GM13976 (cell line): Measurements from ENCODE around the gene SSTR5.

Experiments
- DNase-seq: peaks from one replicate; pipeline ENCODE4 v3.0.0; 2012; ENCODE audit warnings: low spot score
- CTCF ChIP-seq: IDR thresholded peaks from 2 replicates; pipeline ENCODE4 v1.5.1; 2012; ENCODE audit warnings: borderline replicate concordance, mild to moderate bottlenecking; ENCODE audit not compliant: insufficient read depth; ENCODE audit errors: extremely low read depth, missing control alignments, control extremely low read depth
- in situ Hi-C: fragments of 300-500 bp; cut with MboI; formaldehyde crosslinking; loops from one replicate; pipeline ENCODE4 v1.12.0; 2022; ENCODE audit warnings: low sequenced_read_pairs, mixed read lengths, inconsistent platforms; ENCODE audit not compliant: unreplicated experiment

The SSTR5 gene

GRCh38 chr16:1033128-1033679 lies 39.3 kb upstream of the SSTR5 start:
- in situ Hi-C loops, result no loop called here
- TF ChIP-seq CTCF, result no peak
- DNase-seq, result no peak

GRCh38 chr16:1034230-1035065 lies 38.1 kb upstream of the SSTR5 start:
- in situ Hi-C loops, result no loop called here
- no peak for TF ChIP-seq CTCF
- DNase-seq, result no peak

GRCh38 chr16:1035066-1035415 lies 37.5 kb upstream of the SSTR5 start:
- DNase-seq, result no peak
- in situ Hi-C loops, result no loop called here
- no peak for TF ChIP-seq CTCF

GRCh38 chr16:1036166-1036565 lies 36.4 kb upstream of the SSTR5 start:
- no peak for TF ChIP-seq CTCF
- DNase-seq, result no peak
- in situ Hi-C loops, result no loop called here

GRCh38 chr16:1036726-1037393 lies 35.7 kb upstream of the SSTR5 start:
- TF ChIP-seq CTCF, result no peak
- in situ Hi-C loops, result no loop called here
- no peak for DNase-seq

GRCh38 chr16:1037394-1038257 lies 34.9 kb upstream of the SSTR5 start:
- in situ Hi-C loops, result no loop called here
- no peak for TF ChIP-seq CTCF
- no peak for DNase-seq
